PFSK-1 (cell line): ENCODE measurements around the gene LPAR6. TPM values are rescaled to one million over a fixed set of nuclear protein-coding genes. Genes with fewer than 3 reads are reported as not detected.

Experiments
- FOXP2 ChIP-seq: optimal IDR thresholded peaks from 2 replicates; pipeline ENCODE3; 2011; ENCODE audit warnings: borderline replicate concordance, control low read depth, inconsistent platforms; ENCODE audit not compliant: insufficient read depth; ENCODE audit errors: extremely low read length, extremely low read depth
- POLR2AphosphoS5 ChIP-seq: IDR thresholded peaks from 2 replicates; pipeline ENCODE4 v1.6.1; 2012; ENCODE audit warnings: low read depth, mild to moderate bottlenecking, control low read depth, low read length, moderate library complexity
- REST ChIP-seq, 2 experiments: IDR thresholded peaks; 2 replicates each; pipeline versions ENCODE4 v1.6.1 to v1.8.0; 2011 to 2012; ENCODE audit warnings: low read depth in 2 of 2, low read length in 2 of 2, control low read depth in 1 of 2, inconsistent platforms in 1 of 2, mild to moderate bottlenecking in 1 of 2, moderate library complexity in 1 of 2; ENCODE audit not compliant: insufficient read depth in 1 of 2
- SIN3A ChIP-seq: IDR thresholded peaks from 2 replicates; pipeline ENCODE4 v1.6.1; 2012; ENCODE audit warnings: mild to moderate bottlenecking, low read length, moderate library complexity, borderline replicate concordance; ENCODE audit not compliant: insufficient read depth
- TAF1 ChIP-seq: IDR thresholded peaks from 2 replicates; pipeline ENCODE4 v1.6.1; 2012; ENCODE audit warnings: low read length, control low read depth, borderline replicate concordance; ENCODE audit not compliant: insufficient read depth
- polyA plus RNA-seq: library from polyadenylated mRNA; unstranded; fragments of >200 nt; gene quantifications from one replicate; pipeline ENCODE4 v1.2.1, GENCODE V29; 2012; ENCODE audit warnings: low read depth, missing spikeins; ENCODE audit not compliant: insufficient read length

LPAR6 gene
- not detected for polyA plus RNA-seq

- TF ChIP-seq FOXP2 (no peak), REST (IDR thresholded peaks at IDR 0.05; ENCODE audit: insufficient read depth in 1 of 2, low read depth in 2 of 2, low read length in 2 of 2) (no peak), POLR2AphosphoS5 (no peak), TAF1 (no peak), SIN3A (no peak)
These were observed at the start of gene LPAR6 for GRCh38 chr13:48412881-48413351. TSS of gene LPAR6 (minus strand) at chr13:48413113. CDS start at chr13:48412423, 690 bp downstream.

- no peak for TF ChIP-seq TAF1
- TF ChIP-seq POLR2AphosphoS5: no peak
- no peak for TF ChIP-seq FOXP2
- TF ChIP-seq REST (IDR thresholded peaks at IDR 0.05; ENCODE audit: insufficient read depth in 1 of 2, low read depth in 2 of 2, low read length in 2 of 2): no peak
- TF ChIP-seq SIN3A: no peak
These were observed 44.8 kb upstream of the LPAR6 start for GRCh38 chr13:48457578-48458242.

- TF ChIP-seq SIN3A: no peak
- TF ChIP-seq FOXP2: no peak
- no peak for TF ChIP-seq REST (IDR thresholded peaks at IDR 0.05; ENCODE audit: insufficient read depth in 1 of 2, low read depth in 2 of 2, low read length in 2 of 2)
- TF ChIP-seq TAF1: no peak
- no peak for TF ChIP-seq POLR2AphosphoS5
These were observed 43.6 kb upstream of the LPAR6 start for GRCh38 chr13:48456546-48456945.

- TF ChIP-seq POLR2AphosphoS5 (no peak), TAF1 (no peak), REST (IDR thresholded peaks at IDR 0.05; ENCODE audit: insufficient read depth in 1 of 2, low read depth in 2 of 2, low read length in 2 of 2) (no peak)
These were observed 36.7 kb upstream of the LPAR6 start for GRCh38 chr13:48449656-48450055.
